Stimulated activated naive CD4-positive, alpha-beta T cell (primary cell): ENCODE measurements around the gene SRGAP2C.
"Not testable (repeated sequence)": the region's sequence is repeated elsewhere in the genome, so short reads cannot be mapped to it uniquely, and the experiment has no call there.

Experiments used
- DNase-seq, 6 experiments: peaks; one replicate each; lab custom pipeline; 2025; lab: John Stamatoyannopoulos, UW

The SRGAP2C gene

GRCh38 chr1:121337958-121338357 lies 153.2 kb downstream of the SRGAP2C start:
- DNase-seq: not testable (repeated sequence)

DNA sequence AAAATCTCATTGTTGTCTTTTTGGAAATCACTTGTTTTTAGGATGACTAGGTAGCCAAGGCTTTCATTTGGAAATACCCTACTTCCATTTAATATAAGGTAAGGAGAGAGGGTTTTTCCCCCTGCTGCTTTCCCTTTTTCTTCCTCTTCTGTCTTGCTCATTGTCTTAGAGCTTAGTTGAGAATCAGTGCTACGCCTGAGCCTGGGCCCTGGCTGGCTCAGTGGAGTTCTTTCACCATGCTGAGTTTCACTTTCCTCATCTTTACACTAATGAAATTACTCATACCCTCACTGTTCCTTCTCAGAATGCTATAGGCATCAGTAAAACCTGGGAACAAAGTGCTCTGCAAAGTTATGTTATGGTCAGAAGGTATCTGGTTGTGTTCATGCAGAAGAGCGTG lies 154.8 kb downstream of the SRGAP2C start:
- not testable (repeated sequence) for DNase-seq

- DNase-seq: not testable (repeated sequence)
Measured at GRCh38 chr1:121343311-121343906, 158.6 kb downstream of the SRGAP2C start.

GRCh38 chr1:121344355-121344754 lies 159.6 kb downstream of the SRGAP2C start:
- DNase-seq: not testable (repeated sequence)

DNA sequence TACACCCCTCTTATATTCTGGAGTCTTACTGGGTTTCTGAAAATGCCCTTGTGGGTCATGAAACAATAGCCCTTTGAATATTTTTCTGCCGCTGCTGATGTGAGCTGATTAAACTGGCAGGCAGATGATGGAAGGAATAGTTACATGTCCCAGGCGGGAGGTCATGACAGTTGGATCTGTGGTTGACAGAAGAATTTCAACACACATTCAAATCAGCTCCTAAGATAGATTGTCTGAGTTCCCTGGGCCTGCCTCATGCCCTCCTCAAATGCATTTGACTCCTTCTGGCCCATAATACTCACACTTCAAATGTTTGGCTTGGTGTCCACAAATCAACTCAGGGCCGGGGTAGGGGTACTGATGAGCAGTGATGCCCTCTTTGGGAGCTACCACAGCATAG lies 161.9 kb downstream of the SRGAP2C start:
- DNase-seq: not testable (repeated sequence)

GRCh38 chr1:121347476-121347875 lies 162.7 kb downstream of the SRGAP2C start:
- DNase-seq: not testable (repeated sequence)

DNA sequence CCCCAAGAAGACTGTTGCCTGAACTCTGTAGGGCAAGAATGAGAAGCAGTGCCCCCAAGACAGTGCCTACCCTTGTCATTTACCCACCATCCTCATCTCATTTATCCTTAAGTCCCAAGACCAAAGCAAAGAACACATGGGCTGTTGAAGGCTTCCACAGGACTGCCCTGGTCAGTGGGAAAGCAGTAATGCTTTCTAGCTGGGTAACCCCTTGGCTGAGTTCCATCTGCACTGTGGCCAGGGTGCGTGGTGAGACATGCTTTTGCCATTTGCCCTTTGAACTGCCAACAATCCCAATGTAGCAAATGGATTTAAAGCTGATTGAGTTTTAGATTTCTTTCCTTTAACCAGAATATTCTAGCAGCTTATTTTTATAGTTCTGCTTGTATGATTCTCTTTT lies 163.3 kb downstream of the SRGAP2C start:
- DNase-seq: not testable (repeated sequence)

DNA sequence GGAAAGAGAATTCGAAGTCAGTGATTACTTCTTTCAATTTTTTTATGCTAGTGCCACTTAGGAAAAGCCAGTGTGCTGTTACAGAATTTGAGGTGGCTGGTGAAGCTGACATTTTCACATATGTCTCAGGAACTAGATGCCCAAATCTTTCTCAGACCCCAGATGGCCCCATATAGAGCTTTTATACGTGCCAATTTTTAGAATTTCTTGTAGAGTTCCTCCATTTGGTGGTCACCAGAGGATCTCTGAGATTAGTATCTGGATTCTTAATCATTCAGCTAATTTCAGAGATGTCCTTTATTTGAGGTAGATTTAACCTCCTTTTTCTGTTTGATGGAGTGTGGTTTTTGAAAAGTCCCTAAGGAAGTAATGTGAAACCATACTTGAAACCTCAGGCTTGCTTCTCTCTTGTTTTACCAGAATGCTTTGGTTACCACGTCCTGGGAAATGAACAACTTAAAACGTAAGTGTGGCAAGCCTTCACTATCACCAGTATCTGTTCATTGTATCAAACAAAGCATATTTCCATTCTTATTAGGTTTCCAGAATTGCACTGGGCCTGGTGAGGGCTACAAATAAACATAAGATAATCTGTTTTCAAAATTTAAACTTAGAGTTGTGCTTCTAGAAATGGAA lies 164.7 kb downstream of the SRGAP2C start:
- not testable (repeated sequence) for DNase-seq

DNA sequence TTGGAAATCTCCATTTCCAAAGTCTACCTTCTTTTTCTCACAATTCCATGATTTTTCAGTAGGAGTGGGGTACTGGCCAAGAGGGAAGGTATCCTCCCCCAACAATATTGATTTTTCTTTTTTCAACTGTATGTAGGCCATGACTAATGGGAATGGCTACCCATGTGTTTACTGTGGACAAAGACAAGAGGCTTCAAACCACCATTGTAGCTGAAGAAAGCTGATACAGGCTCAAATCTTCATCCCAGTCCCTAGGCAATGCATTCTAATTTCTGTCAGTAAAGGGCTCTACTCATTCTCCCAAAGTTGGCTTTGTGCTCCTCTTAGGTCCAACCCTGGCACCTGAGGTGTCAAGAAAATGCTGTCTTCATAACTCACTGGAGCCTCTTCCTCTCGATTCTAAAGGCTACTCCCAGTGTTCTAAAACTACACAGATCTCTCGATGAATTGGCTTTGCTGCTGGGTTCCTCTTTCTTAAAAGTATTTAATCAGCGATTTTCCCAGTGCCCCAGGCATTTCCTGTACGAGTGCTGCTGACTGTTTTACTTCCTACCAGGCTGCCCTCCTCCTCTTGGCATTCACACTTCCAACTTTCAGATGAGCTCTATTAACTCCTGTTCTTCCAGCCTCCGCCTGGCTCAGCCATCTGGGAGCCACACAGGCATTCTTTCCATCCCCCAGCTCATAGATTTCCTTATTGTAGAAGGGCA lies 171.1 kb downstream of the SRGAP2C start:
- DNase-seq: not testable (repeated sequence)

DNA sequence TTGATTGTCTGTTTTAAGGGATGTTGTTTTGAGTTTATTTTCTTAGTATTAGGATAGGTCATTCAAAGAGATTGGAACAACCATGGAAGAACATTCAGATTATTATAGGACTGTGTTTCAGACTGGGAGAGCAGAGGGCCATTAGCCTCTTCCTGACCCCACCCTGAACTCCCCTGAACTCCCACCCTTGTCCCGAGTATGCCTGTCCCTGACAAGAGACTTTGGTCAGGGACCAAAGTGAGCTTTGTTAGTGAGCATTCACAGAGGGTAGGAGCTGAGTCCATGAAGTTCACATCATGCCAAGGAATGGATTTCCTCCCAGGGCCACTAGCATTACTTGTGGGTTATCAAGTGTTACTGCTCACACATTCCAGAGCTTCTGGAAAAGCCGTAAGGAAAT lies 172.0 kb downstream of the SRGAP2C start:
- DNase-seq: not testable (repeated sequence)

DNA sequence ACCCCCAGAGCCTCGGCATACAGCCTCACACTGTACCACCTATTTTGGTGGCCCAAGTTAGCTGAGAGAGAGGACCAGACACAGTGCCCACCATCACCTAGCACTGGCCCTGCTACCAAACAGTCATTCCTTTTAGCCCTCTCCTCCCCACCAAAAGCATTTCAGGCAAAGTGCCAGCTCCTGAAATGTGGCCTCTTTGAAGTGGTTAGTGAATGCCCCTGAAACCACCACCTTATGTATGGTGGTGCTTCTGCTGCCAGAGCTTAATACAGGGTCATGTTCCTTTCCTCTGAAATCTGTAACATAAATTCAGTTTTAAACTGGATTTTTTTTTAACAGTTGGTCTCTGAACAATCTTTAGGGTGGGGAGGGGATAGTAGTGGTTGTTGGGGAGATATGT lies 175.8 kb downstream of the SRGAP2C start:
- not testable (repeated sequence) for DNase-seq

- not testable (repeated sequence) for DNase-seq
Measured at GRCh38 chr1:121361451-121362233, 176.9 kb downstream of the SRGAP2C start.

GRCh38 chr1:121362234-121362883 lies 177.6 kb downstream of the SRGAP2C start:
- not testable (repeated sequence) for DNase-seq

- DNase-seq: not testable (repeated sequence)
Measured at GRCh38 chr1:121365316-121365715, 180.5 kb downstream of the SRGAP2C start.

DNA sequence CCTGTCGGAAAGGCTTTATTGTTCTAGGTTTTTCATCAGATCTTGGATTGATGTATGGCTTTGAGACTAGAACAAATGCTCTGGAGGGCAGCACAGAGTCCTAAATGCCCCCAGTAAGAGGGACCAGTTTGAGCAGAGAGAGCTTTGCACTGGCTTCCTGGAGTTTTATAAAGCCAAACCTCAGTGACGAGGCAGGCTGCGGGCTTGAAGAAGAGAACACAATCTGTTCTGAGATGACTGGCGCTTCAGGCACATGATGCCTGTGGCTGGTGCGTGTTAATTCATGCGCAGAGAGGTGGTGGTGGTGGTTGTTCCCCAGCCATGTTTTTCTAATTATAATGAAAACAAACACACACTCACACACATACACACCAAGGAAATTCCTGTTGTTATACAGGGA lies 180.9 kb downstream of the SRGAP2C start:
- peak in 5 of 6 experiments; percentile 1 to 41 (median 9) for DNase-seq

- not testable (repeated sequence) for DNase-seq
Measured at GRCh38 chr1:121366171-121366570, 181.4 kb downstream of the SRGAP2C start.

GRCh38 chr1:121368910-121369309 lies 184.1 kb downstream of the SRGAP2C start:
- DNase-seq: not testable (repeated sequence)

DNA sequence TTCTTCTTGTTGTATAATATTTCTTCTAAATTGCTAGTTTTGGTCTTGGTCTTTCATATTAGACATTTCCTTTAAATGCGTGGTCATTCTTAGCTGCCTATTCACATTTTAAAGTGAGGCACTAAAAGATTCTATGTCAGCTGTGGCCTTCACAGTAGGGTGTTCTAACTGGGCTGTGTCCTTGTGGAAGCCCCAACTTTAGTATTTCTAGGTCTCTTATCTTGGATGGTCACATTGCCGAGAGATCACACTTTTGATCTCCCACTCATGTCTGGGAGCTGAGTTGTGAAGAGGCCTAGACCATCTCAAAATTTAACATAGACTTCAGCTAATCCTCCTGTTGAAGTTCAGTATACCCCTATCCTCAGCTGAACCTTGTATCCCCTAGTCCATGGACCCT lies 185.2 kb downstream of the SRGAP2C start:
- DNase-seq: not testable (repeated sequence)

DNA sequence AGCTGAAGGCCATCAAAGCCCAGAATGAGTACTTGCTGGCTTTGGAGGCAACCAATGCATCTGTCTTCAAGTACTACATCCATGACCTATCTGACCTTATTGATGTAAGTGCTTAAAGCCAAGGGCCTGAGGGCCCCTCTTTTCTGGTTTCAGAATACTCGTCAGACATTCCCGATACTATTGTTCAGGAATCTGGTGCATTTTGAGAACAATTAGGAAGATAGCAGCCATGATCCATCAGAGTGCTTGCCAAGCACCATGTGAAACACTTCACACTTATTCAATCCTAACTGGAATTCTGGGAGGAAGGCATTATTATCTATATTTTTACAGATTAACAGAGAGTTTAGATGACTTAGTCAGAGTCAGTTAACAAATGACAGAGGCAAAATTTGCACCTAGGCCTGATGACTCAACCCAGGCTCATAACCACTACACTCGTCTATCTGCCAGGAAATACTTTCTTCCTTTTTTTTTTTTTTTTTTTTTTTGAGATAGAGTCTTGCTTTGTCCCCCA lies 190.1 kb downstream of the SRGAP2C start:
- DNase-seq: not testable (repeated sequence)

DNA sequence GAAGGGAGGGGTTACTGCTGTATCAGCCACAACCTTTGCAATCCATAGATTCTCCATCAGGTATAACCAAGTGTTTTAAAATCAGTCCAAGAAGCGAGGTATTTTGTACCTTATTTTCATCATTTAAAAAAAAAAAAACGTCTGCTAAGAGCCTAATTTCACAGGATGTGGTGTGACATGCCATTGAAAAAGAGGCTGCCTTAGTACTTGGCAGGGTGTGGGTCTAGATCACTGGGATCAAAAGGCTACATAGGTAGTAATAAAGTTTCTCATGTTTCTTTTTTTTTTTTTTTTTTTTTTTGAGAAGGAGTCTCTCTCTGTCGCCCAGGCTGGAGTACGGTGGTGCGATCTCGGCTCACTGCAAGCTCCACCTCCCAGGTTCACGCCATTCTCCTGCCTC lies 192.2 kb downstream of the SRGAP2C start:
- DNase-seq: not testable (repeated sequence)

DNA sequence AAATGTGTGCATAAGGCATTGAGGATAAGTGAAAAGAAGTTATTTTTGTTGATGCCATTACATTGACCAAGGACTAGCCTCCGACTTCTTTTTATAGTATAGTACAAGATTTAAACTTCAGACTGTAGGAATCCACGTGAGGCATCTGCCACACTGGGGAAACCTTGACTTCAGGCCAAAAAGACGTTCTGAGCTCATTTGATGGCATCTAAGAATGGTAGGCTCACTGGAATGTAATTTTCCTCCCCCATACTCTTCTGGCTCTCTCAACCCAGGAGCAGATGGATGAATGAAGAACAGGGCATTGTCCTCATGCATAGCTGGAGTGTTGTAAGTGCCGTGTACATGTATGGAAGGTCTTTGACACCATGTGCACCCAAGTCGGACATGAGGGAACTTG lies 194.0 kb downstream of the SRGAP2C start:
- not testable (repeated sequence) for DNase-seq
